Type B pancreatic cell (in vitro differentiated cells): ENCODE data around the gene RBM20. TPM values are rescaled to one million over a fixed set of nuclear protein-coding genes. Genes with fewer than 3 reads are reported as not detected.
"Not testable (repeated sequence)": the region's sequence is repeated elsewhere in the genome, so short reads cannot be mapped to it uniquely, and the experiment has no call there.

ENCODE experiments used
- DNase-seq: peaks from one replicate; pipeline ENCODE4 v3.0.0; 2021; ENCODE audit warnings: mixed read lengths; ENCODE audit not compliant: unreplicated experiment; ENCODE audit errors: extremely low spot score
- H3K27ac Mint-ChIP-seq: 2 replicates; pipeline ENCODE4 v1.8.0; 2021; ENCODE audit warnings: mild to moderate bottlenecking, mixed read lengths
- H3K27me3 Mint-ChIP-seq: 2 replicates; pipeline ENCODE4 v1.8.0; 2021; ENCODE audit warnings: mixed read lengths
- H3K36me3 Mint-ChIP-seq: 2 replicates; pipeline ENCODE4 v1.8.0; 2021; ENCODE audit warnings: mixed read lengths
- H3K4me1 Mint-ChIP-seq: one replicate; pipeline ENCODE4 v1.8.0; 2021; ENCODE audit warnings: mixed read lengths; ENCODE audit not compliant: unreplicated experiment
- H3K4me3 Mint-ChIP-seq: 2 replicates; pipeline ENCODE4 v1.8.0; 2021; ENCODE audit warnings: mild to moderate bottlenecking, mixed read lengths
- H3K9me3 Mint-ChIP-seq: 2 replicates; pipeline ENCODE4 v1.8.0; 2021; ENCODE audit warnings: mixed read lengths
- total RNA-seq: library from RNA; stranded (reverse); gene quantifications from 2 replicates; pipeline ENCODE4 v1.2.1, GENCODE V29; 2021; ENCODE audit warnings: low replicate concordance
- TF ChIP-seq, protein P1 (sequence below): fragments of 200-600 bp; sonication (generic); conservative IDR thresholded peaks from 2 replicates; pipeline ENCODE4 v1.5.0; 2021; ENCODE audit warnings: antibody characterized with exemption, mild to moderate bottlenecking

RBM20 gene
- total RNA-seq, 1 donor from 2014 or later: 5.2 TPM

DNA sequence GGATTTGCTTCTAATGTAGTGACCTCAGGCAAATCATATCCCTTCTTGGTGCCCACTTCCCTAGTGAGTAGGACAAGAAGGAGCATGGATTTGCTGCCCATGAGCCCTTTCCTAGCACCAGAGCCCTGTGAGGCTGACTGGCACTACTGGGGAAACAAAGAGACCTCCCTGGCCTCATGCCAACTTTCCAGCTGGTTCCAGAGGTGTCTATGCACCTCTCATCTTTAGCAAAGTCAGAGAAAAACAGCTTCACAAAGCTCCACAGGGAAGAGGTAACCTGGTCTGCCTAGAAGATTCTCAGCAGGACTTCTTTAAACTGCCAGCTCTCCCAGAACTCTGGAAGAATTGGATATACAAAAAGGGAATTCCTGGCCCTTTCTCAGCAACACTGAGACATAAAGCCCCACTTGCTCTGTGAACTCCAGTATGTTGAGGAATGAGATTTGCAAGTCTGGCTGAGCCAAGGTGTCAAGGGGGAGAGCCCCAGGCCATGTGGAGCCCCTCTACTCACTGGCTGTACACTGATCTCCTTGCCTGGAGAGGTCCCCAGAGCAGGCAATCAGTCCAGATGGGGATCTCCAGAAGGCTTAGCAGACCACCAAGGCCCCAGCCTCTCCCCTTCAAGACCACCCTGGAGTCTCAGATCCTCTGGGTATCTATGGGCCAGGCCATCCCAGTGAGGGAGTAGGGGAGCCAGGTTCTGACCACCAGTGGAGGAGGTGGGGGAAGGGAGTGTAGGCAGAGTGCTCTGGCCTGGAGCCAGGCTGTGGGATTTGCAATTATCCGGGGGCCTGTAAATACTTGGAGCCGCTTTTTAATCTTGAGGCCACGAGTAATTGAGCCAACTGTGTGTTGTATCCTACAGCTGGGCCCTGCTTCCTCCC lies 24.4 kb upstream of the RBM20 start:
- Mint-ChIP-seq H3K4me3 (no peak overlapping the region), H3K9me3 (no peaks in the 10 kb centered on the region), H3K36me3 (no peaks in the 10 kb centered on the region), H3K27ac (no peak overlapping the region), H3K27me3 (no peaks in the 10 kb centered on the region), H3K4me1 (no peaks in the 10 kb centered on the region)
- TF ChIP-seq, protein P1, sequence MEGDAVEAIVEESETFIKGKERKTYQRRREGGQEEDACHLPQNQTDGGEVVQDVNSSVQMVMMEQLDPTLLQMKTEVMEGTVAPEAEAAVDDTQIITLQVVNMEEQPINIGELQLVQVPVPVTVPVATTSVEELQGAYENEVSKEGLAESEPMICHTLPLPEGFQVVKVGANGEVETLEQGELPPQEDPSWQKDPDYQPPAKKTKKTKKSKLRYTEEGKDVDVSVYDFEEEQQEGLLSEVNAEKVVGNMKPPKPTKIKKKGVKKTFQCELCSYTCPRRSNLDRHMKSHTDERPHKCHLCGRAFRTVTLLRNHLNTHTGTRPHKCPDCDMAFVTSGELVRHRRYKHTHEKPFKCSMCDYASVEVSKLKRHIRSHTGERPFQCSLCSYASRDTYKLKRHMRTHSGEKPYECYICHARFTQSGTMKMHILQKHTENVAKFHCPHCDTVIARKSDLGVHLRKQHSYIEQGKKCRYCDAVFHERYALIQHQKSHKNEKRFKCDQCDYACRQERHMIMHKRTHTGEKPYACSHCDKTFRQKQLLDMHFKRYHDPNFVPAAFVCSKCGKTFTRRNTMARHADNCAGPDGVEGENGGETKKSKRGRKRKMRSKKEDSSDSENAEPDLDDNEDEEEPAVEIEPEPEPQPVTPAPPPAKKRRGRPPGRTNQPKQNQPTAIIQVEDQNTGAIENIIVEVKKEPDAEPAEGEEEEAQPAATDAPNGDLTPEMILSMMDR: no peak
- no peak for DNase-seq

DNA sequence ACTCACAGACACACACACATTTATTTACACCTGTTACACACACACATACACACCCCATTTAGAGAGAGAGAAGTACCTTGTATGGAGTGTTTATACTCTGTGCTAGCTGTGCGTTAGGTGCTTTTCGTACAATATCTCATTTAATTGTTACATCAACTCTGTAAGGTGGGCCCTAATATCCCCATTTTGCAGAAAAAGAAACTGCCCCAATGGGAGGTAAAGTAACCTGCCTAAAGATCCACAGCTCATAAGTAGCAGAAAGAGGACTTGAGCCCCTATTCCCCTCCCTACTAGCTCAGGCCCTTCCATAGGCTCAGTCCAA lies 23.8 kb upstream of the RBM20 start:
- Mint-ChIP-seq H3K4me1 (no peaks in the 10 kb centered on the region), H3K36me3 (no peaks in the 10 kb centered on the region), H3K9me3 (no peaks in the 10 kb centered on the region), H3K27ac (no peak overlapping the region), H3K27me3 (peaks cover 2% of the 10 kb centered on the region), H3K4me3 (no peak overlapping the region)
- TF ChIP-seq, protein P1: no peak
- no peak for DNase-seq

DNA sequence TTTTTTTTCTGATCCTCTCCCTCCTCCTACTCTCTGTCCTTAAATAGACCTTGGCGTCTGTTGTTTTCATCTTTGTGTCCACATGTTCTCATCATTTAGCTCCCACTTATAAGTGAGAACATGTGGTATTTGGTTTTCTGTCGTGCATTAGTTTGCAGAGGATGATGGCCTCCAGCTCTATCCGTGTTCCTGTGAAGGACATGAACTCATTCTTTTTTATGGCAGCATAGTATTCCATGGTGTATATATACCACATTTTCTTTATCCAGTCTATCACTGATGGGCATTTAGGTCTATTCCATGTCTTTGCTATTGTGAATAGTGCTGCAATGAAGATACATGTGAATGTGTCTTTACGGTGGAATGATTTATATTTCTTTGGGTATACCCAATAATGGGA lies 20.8 kb upstream of the RBM20 start:
- not testable (repeated sequence) for DNase-seq, H3K4me3 Mint-ChIP-seq, H3K36me3 Mint-ChIP-seq, H3K4me1 Mint-ChIP-seq, H3K9me3 Mint-ChIP-seq, H3K27ac Mint-ChIP-seq, H3K27me3 Mint-ChIP-seq

DNA sequence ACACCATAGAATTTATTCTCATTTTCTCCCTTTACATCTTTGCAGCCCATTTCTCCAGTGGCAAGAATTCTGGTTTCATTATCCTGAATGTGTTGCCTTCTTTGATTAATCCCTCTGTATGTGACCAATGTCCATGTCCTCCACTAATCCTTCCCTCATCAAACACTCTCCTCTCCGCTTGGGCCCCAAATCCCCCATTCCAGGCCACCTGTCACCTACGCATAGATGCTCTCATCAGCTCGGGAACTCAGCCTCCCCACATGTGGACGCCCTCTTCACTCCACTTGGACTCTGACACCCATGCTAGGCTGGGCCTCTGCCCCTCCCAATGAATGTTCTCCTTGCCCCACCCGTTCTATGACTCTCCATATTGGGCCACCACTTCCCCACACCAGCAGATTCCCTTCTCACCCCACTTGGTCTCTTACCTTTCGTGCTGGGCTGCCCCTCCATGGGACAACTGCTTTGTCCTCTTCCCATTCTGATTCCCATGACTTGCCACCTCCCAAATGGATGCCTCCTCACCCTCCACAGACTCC lies 18.7 kb upstream of the RBM20 start:
- Mint-ChIP-seq H3K36me3 (no peaks in the 10 kb centered on the region), H3K4me1 (peaks cover 13% of the 10 kb centered on the region), H3K27ac (no peak overlapping the region), H3K9me3 (no peaks in the 10 kb centered on the region), H3K4me3 (no peak overlapping the region), H3K27me3 (peaks cover 4% of the 10 kb centered on the region)
- DNase-seq: no peak
- TF ChIP-seq, protein P1: no peak

DNA sequence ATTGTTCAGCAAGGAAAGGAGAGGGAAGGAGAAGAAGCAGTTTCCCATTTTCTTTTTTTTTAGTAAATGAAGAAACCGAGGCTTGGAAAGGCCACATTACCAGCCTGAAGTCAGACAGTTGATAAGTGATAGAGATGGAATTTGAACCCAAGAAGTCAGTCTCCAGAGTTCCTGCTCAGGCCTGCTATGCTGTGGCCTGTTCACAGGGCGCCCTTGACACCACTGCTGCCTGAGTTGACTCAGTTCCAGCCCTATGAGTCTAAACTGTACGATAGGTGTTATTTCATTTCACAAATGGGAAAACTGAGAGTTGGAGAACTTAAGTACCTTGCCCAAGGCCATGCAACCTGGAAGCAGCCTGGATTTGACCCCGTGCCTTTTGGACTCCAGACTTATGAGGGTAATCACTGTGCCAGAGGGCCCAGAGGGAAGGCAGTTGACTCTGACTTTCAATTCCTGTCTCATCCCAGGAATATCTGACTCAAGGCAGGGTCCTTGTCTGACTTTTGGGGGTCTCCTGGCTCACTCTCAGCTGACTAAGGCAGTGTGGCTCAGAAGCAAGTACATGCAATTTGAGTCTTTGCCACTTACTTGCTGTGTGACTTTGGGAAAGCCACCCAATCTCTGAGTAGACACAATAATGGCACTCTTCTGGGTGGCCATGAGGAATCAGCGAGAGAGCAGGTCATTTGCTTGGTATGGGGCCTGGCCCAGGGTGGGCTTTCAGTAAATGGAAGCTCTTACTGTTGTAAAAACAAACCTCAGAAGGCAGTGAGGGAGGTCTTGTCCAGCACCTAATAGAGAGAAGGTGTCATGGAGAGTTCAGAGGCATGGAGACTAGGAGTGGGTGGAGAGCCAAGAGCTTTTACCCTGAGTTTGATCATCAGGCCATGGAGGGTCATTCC lies 17.9 kb upstream of the RBM20 start:
- no peaks in the 10 kb centered on the region for H3K9me3 Mint-ChIP-seq
- no peak overlapping the region for H3K27ac Mint-ChIP-seq
- no peak for DNase-seq
- TF ChIP-seq, protein P1: no peak
- H3K4me3 Mint-ChIP-seq: no peak overlapping the region
- peaks cover 13% of the 10 kb centered on the region for H3K4me1 Mint-ChIP-seq
- H3K36me3 Mint-ChIP-seq: no peaks in the 10 kb centered on the region
- H3K27me3 Mint-ChIP-seq: peaks cover 4% of the 10 kb centered on the region

DNA sequence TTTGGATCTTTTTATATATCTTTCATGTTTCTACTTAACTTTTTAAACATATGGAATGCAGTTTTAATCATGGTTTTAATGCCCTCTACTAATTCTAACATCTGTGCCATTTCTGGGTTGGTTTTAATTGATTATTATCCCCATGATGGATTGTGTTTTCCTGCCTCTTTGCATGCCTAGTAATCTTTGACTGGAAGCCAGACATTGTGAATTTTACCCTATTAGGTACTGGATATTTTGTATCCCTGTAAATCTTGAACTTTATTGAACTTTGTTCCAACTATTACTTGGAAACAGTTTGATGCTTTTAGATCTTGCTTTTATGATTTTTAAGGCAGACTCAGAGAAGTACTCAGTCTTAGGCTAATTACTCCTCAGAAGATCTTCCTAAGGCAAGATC lies 16.0 kb upstream of the RBM20 start:
- peaks cover 16% of the 10 kb centered on the region for H3K4me1 Mint-ChIP-seq
- TF ChIP-seq, protein P1: no peak
- no peak overlapping the region for H3K27ac Mint-ChIP-seq
- peaks cover 4% of the 10 kb centered on the region for H3K27me3 Mint-ChIP-seq
- no peaks in the 10 kb centered on the region for H3K36me3 Mint-ChIP-seq
- no peaks in the 10 kb centered on the region for H3K9me3 Mint-ChIP-seq
- H3K4me3 Mint-ChIP-seq: no peak overlapping the region
- no peak for DNase-seq
